Stimulated activated CD8-positive, alpha-beta memory T cell treated with anti-CD3 and anti-CD28 coated beads, Interleukin-2, amount 100 ng/mL, for 48 hours (primary cell): ENCODE measurements around the gene FOXP3.
A peak's percentile ranks its signal among the peaks of the same experiment; 100 is the strongest.

Experiments
- DNase-seq, 2 donors: peaks; one replicate each; pipeline ENCODE4 v3.0.0-alpha.2; 2020; ENCODE audit warnings: low read depth in 2 of 2

Gene FOXP3

DNA sequence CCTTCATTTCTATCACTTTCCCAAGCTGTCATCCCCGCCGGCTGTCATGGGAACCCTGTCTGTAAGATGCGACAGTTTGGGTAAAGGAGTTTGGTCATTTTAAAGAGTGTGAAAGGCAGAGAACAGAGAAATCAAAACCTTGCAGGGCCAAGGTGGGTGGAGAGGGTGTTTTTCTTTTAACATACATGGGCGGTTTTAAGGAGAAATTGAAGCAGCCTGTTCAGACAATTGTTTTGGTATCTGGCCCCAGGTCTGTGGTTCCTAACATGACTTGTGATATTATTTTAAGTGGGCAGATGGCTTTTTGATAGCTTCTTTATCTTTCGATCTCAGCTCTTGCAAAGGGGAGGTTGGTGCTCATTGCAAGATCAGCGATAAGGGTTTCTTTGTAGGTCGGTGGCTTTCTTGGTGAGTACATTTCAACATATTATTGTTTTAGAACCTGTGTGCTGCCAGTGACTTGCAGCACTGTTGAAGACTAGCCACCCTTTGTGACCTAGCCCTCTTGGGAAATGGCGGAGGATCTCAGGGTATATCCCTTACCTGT lies 8.7 kb upstream of the FOXP3 start:
- DNase-seq: peak in 1 of 2 donors; percentile 35

DNA sequence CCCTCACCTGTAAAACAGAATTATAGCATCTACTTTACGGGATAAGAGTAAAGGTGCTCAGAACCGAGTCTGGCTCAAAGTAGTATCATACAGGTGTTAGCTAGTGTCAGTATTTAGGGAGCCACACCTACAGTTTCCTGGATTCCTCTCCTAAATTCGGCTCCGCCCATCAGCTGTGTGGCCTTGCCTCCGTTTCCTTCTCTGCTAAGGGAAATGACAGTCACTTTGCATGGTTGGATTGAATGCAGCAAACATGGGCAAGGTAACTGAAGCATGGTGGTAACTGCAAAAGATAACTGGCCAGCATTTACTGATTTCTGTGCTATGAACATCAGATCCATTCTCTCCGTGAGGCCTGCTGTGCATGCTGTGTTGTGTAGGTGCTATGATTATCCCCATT lies 7.9 kb upstream of the FOXP3 start:
- no peak for DNase-seq

DNA sequence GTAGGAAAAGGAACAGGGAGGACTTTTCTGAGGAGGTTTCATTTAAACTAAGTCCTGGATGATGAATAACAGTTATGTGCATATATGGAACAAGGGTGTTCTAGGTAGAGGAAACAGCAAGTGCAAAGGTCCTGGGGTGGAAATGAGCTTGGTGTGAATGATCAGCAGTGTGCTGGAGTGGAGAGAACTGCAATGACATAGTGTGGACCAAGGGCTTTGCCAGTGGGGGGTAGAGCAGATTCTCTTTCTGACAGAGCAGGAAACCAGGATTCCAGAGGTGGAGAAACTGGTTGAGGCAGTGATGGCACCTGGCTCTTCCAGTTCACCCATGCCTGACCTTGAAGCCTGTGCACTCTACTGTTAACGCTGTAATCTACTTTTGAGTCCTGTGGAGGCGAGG lies 6.8 kb upstream of the FOXP3 start:
- DNase-seq: no peak

GRCh38 chrX:49270249-49270921 lies 5.9 kb upstream of the FOXP3 start:
- no peak for DNase-seq

GRCh38 chrX:49269767-49270248 lies 5.3 kb upstream of the FOXP3 start, which contains the start of gene PPP1R3F:
TSS of gene PPP1R3F (plus strand) at chrX:49269793. CDS start at chrX:49269870, 77 bp downstream.
- DNase-seq: no peak

DNA sequence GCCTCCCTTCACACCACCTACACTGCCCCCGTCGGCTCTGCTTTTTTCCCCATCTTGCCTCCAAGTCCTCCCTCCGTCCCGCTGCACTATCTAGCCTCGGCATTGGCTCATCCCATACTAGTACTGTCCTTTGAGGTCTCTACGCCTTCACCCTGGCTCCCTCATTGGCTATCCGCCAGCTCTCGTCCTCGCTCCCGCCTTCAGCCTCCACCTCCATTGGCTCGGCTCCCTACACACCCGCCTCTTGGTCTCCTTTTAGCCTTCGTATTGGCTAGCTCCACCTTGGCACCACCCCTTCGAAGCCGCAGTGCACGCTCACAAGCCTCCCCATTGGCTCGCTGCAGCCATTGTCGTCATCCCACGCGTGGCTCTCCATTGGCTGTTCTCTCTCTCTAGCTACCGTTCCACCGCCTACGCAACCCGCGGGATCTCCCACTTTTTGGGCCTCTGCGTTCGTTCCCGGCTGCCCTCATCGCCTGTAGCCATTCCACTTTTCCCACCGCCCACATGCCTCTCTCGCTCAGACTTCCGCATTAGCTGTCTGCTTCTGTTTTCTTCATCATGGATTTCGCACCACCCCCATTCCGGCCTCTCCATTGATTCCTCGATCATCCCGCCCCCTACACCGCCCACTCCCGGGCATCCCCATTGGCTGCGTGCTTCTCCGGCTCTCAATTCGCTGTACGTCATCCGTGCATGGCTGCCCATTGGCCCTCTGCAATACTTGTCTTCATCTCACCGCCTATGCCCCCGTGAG lies 4.7 kb upstream of the FOXP3 start:
- peak; percentile 82 to 88 for DNase-seq

DNA sequence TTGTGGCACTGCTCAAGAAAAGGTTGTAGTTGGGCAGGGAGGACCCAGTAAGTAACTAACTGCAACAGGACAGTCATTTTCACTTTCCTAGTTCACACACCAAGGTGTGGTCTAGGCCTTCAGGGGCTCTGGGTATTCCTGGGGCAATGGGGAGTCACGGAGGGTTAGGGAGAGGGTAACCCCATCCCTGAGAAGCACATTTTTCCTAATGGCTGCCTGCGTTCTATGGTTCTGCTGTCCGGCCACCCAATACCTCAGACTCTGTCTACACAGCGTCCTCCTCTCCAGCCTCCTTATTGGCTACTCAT lies 4.1 kb upstream of the FOXP3 start:
- no peak for DNase-seq

DNA sequence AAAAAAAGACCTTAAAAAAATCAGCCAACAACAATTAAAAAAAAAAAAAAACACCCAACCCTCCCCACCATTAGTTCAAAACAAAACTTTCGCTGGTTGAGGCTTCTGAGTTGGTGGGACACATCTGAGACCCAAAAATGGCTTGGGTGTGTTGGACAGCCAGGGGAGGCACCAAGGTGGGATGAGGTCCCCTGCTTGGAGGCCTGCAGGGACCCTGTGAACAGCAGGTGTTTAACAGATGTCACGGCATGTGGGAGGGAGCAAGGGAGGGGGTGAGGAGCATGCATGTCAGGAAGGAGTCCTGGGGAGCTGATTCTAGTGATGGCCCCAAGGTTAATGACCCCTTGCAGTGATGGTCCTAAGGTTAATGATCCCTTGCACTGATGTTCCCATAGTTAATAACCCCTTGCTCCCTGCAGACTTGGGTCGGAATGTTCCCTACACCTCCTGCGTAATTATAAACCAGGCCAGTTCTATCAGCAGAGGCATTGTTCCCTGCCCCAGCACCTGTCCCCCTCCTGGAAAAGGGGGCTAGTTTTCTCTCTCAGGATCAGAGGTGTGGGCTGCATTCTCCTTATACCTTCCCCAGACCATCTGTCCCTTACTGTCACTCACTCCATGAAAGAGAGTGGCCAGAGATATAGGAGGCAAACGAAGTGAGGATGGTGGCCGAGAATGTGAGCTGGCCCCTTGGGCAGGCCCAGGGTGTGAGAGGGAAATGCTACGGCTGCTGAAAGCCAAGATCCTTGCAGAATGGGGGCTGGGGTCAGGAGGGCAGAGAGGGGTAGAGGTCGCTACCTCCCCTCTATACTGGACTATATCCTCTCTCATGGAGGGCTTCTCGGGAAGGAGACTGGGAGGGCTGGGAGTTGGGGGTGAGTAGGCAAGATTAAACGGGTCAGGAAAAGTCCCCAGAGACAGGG lies 2.3 kb upstream of the FOXP3 start:
- no peak for DNase-seq

DNA sequence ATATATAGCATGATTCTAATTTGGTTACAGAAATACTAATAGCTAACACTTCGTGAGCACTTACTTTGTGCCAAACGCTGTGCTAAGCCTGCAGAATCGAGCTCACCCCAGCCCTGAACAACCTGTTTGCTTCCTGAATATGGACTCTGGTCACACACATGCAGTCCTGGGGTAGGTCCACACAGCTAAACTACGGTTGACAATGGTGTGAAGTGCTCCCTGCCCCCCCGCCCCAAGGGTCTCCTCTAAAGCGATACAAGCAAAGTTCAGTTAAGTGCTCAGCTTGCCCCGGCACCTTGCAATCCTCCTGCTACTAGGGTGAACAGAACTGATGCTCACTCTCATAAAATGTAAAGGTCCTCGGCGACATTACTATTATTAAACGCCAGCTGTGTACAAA lies 879 bp downstream of the FOXP3 start:
- DNase-seq: no peak

DNA sequence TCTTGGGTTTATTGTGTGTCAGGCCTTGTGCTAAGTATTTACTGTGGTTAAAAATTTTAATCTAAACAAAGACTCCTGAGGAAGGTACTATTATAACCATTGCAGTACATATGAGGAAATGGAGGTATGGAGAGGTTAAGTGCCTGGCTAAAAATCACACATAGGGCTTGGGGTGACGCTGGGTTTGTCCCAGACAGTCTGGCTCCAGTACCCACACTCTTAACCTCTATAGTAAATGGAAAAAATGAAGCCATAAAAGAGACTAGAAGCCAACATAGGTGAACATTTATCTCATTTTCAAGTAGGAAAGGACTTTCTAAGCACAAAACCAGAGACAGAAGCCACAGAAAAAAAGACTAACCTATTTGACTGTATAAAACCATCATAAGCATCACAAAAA lies 1.9 kb downstream of the FOXP3 start:
- DNase-seq: no peak

GRCh38 chrX:49260221-49260985 lies 4.1 kb downstream of the FOXP3 start:
- DNase-seq: no peak

GRCh38 chrX:49258749-49259124 lies 5.8 kb downstream of the FOXP3 start:
- no peak for DNase-seq

- no peak for DNase-seq
Observed at GRCh38 chrX:49257846-49258748, 6.4 kb downstream of the FOXP3 start.

GRCh38 chrX:49257074-49257790 lies 7.3 kb downstream of the FOXP3 start:
- DNase-seq: no peak

DNA sequence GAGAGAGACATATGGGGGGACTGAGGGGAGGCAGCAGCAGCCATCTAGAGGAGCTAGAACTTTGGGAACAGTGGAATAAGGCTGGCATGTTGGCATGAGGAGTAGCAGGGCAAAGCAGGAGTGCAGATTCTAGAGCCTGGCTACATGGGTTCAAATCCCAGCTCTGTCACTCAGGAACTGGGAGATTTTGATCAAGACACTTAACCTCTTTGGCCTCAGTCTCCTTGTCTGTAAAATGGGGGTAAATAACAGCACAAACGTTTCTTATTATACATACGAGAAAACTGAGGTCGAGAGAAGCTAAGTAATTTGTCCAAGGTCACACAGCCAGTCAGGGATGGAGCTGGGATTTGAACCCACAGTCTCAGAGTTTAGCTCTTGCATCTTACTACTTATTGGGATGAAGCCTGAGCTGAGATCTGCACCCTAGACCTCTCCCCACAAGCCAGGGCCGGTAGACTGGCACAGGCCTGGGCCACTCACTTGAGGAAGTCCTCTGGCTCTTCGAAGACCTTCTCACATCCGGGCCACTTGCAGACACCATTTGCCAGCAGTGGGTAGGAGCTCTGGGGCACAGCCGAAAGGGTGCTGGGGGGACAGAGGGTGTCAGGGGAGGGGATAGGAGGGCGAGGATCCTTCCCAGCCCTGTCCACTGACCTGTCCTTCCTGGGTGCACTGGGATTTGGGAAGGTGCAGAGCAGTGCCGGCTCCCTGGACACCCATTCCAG lies 8.1 kb downstream of the FOXP3 start:
- DNase-seq: no peak

DNA sequence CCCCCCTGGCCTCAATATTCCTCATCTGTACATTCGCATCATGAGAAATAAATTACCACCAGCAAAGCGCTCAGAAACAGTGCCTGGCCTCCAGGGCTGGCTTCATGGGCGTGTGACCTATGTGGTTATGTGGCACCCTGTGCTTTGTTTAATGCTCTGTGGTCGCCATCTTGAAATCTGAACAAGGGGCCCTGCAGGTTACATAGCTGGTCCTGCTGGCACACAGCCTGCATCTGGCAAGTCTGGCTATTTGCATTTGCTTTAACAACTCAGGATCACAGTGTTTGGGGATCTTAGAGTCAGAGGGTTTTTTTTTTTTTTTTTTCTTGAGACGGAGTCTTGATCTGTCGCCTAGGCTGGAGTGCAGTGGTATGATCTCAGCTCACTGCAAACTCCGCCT lies 9.9 kb downstream of the FOXP3 start:
- no peak for DNase-seq

GRCh38 chrX:49251325-49251724 lies 13.2 kb downstream of the FOXP3 start:
- DNase-seq: no peak

GRCh38 chrX:49250578-49250977 lies 13.9 kb downstream of the FOXP3 start:
- no peak for DNase-seq

GRCh38 chrX:49250066-49250465 lies 14.4 kb downstream of the FOXP3 start:
- no peak for DNase-seq
